CD4-positive, alpha-beta T cell (primary cell): ENCODE results near the gene CDH6. TPM values are rescaled to one million over a fixed set of nuclear protein-coding genes. Genes with fewer than 3 reads are reported as not detected.

Experiments used
- ATAC-seq: fragments of 200-7000 bp; cut with Tn5 transposase; one replicate; pipeline ENCODE4 v1.10.0; 2022; ENCODE audit warnings: mild to moderate bottlenecking; ENCODE audit not compliant: poor library complexity
- CTCF ChIA-PET: fragments of 350-600 bp; sonication (Branson Sonifier 250); formaldehyde crosslinking; loops from one replicate; lab custom pipeline; 2021; ENCODE audit warnings: antibody characterized with exemption, inconsistent platforms; lab: Charles Lee
- POLR2A ChIA-PET: fragments of 350-600 bp; sonication (Branson Sonifier 250); formaldehyde crosslinking; loops from one replicate; lab custom pipeline; 2021; ENCODE audit warnings: antibody characterized with exemption, inconsistent platforms; lab: Charles Lee
- DNase-seq, 14 experiments: peaks; one replicate each; pipeline ENCODE4 v3.0.0-alpha.2; 2013 to 2020; ENCODE audit warnings: mixed read lengths in 2 of 14
- H3K27ac ChIP-seq, 2 donors: one replicate each; pipeline versions ENCODE4 v1.5.1 to v1.7.0; 2013; ENCODE audit warnings: low read length in 2 of 2, low read depth in 1 of 2, mild to moderate bottlenecking in 1 of 2
- H3K27me3 ChIP-seq, 2 experiments: 1 replicate in 1 of 2; 2 replicates in 1 of 2; pipeline versions ENCODE4 v1.6.1 to v1.7.0; 2013; ENCODE audit warnings: low read length in 2 of 2, control low read depth in 1 of 2, mild to moderate bottlenecking in 1 of 2, moderate library complexity in 1 of 2; ENCODE audit not compliant: insufficient read depth in 2 of 2, control insufficient read depth in 1 of 2
- H3K36me3 ChIP-seq: one replicate; pipeline ENCODE4 v1.6.1; 2013; ENCODE audit warnings: low read length, control low read depth; ENCODE audit not compliant: insufficient read depth
- H3K4me1 ChIP-seq: one replicate; pipeline ENCODE4 v1.6.1; 2013; ENCODE audit warnings: low read length, control low read depth; ENCODE audit not compliant: insufficient read depth
- H3K4me3 ChIP-seq: one replicate; pipeline ENCODE4 v1.5.1; 2013; ENCODE audit warnings: mild to moderate bottlenecking, low read length, moderate library complexity
- H3K9me3 ChIP-seq, 2 experiments: 1 replicate in 1 of 2; 2 replicates in 1 of 2; pipeline versions ENCODE4 v1.6.1 to v1.7.0; 2013; ENCODE audit warnings: low read length in 2 of 2, mild to moderate bottlenecking in 2 of 2, control low read depth in 1 of 2, moderate library complexity in 1 of 2; ENCODE audit not compliant: control insufficient read depth in 1 of 2, insufficient read depth in 1 of 2
- H3K27ac Mint-ChIP-seq: one replicate; pipeline ENCODE4 v1.8.0; 2020; ENCODE audit warnings: mixed read lengths
- H3K27me3 Mint-ChIP-seq: one replicate; pipeline ENCODE4 v1.8.0; 2021; ENCODE audit warnings: mixed read lengths
- H3K36me3 Mint-ChIP-seq: one replicate; pipeline ENCODE4 v1.8.0; 2021; ENCODE audit warnings: low read depth, mixed read lengths
- H3K4me1 Mint-ChIP-seq: one replicate; pipeline ENCODE4 v1.8.0; 2021; ENCODE audit warnings: low read depth, mixed read lengths
- H3K4me3 Mint-ChIP-seq: one replicate; pipeline ENCODE4 v1.8.0; 2020; ENCODE audit warnings: mild to moderate bottlenecking, mixed read lengths
- H3K9me3 Mint-ChIP-seq: one replicate; pipeline ENCODE4 v1.8.0; 2020; ENCODE audit warnings: mixed read lengths
- CTCF ChIP-seq: fragments of 200-600 bp; IDR thresholded peaks from one replicate; pipeline ENCODE4 v1.8.0; 2022; ENCODE audit warnings: antibody characterized with exemption, mild to moderate bottlenecking
- intact Hi-C, 2 experiments: fragments of 100-400 bp; cut with DNase I in 1 of 2; cut with micrococcal nuclease in 1 of 2; formaldehyde crosslinking; loops; one replicate each; pipeline versions ENCODE4 v1.15.1 to v1.9.0; 2023 to 2025; cut with DNase I, micrococcal nuclease
- total RNA-seq, 174 experiments: library from RNA in 2 of 174; stranded (reverse) in 2 of 174; gene quantifications; one replicate each; pipeline ENCODE4 v1.2.3 and lab custom pipeline; 2021 to 2026

CDH6 gene
- total RNA-seq, 2 experiments from 2014 or later = not detected

- Mint-ChIP-seq H3K9me3 (no peaks in the 10 kb centered on the region), H3K4me3 (no peak overlapping the region), H3K27ac (no peak overlapping the region), H3K36me3 (no peaks in the 10 kb centered on the region), H3K4me1 (no peaks in the 10 kb centered on the region), H3K27me3 (peaks cover 26% of the 10 kb centered on the region)
- no peaks in the 10 kb centered on the region for H3K27me3 ChIP-seq
- no peak overlapping the region for H3K4me3 ChIP-seq
- ChIA-PET CTCF (no interaction called here), POLR2A (no interaction called here)
- no peak for ATAC-seq
- intact Hi-C loops = no loop called here
- H3K36me3 ChIP-seq = no peaks in the 10 kb centered on the region
- no peaks in the 10 kb centered on the region for H3K4me1 ChIP-seq
- no peak for TF ChIP-seq CTCF
- no peak for DNase-seq
- peaks cover 0 to 5% of the 10 kb centered on the region in 2 experiments for H3K9me3 ChIP-seq
- H3K27ac ChIP-seq = no peak overlapping the region
These were observed 169.0 kb downstream of the CDH6 start for GRCh38 chr5:31362529-31362900.

- CTCF ChIA-PET = no interaction called here
- H3K4me1 Mint-ChIP-seq = no peaks in the 10 kb centered on the region
- no peak for TF ChIP-seq CTCF
These were observed 169.6 kb downstream of the CDH6 start for GRCh38 chr5:31362931-31363568.

GRCh38 chr5:31364881-31365636 lies 171.6 kb downstream of the CDH6 start:
- Mint-ChIP-seq H3K27me3 (peaks cover 41% of the 10 kb centered on the region), H3K27ac (no peak overlapping the region), H3K36me3 (no peaks in the 10 kb centered on the region), H3K4me3 (no peak overlapping the region), H3K9me3 (no peaks in the 10 kb centered on the region), H3K4me1 (no peaks in the 10 kb centered on the region)
- peaks cover 0 to 5% of the 10 kb centered on the region in 2 experiments for H3K9me3 ChIP-seq
- H3K27me3 ChIP-seq = no peaks in the 10 kb centered on the region
- H3K36me3 ChIP-seq = no peaks in the 10 kb centered on the region
- H3K4me1 ChIP-seq = no peaks in the 10 kb centered on the region
- POLR2A ChIA-PET = no interaction called here
- DNase-seq (no peak), ATAC-seq (no peak)
- no peak overlapping the region for H3K4me3 ChIP-seq
- no peak for TF ChIP-seq CTCF
- no peak overlapping the region for H3K27ac ChIP-seq
- CTCF ChIA-PET = no interaction called here
- intact Hi-C loops = no loop called here

More at GRCh38 chr5:31362931-31363568, 169.6 kb downstream of the CDH6 start:
- Mint-ChIP-seq H3K27ac (no peak overlapping the region), H3K4me3 (no peak overlapping the region), H3K27me3 (peaks cover 31% of the 10 kb centered on the region), H3K9me3 (no peaks in the 10 kb centered on the region), H3K36me3 (no peaks in the 10 kb centered on the region)
- Histone ChIP-seq H3K4me1 (no peaks in the 10 kb centered on the region), H3K36me3 (no peaks in the 10 kb centered on the region), H3K4me3 (no peak overlapping the region), H3K27me3 (no peaks in the 10 kb centered on the region), H3K9me3 (peaks cover 0 to 5% of the 10 kb centered on the region in 2 experiments), H3K27ac (no peak overlapping the region)
- intact Hi-C loops = no loop called here
- ATAC-seq = no peak
- DNase-seq = no peak
- POLR2A ChIA-PET = no interaction called here
